Eye (tissue), 1 donor: ENCODE results near the gene EEFSEC.

Experiments used
- DNase-seq: peaks from one replicate; pipeline ENCODE4 v3.0.0-alpha.2; 2015

EEFSEC gene

DNA sequence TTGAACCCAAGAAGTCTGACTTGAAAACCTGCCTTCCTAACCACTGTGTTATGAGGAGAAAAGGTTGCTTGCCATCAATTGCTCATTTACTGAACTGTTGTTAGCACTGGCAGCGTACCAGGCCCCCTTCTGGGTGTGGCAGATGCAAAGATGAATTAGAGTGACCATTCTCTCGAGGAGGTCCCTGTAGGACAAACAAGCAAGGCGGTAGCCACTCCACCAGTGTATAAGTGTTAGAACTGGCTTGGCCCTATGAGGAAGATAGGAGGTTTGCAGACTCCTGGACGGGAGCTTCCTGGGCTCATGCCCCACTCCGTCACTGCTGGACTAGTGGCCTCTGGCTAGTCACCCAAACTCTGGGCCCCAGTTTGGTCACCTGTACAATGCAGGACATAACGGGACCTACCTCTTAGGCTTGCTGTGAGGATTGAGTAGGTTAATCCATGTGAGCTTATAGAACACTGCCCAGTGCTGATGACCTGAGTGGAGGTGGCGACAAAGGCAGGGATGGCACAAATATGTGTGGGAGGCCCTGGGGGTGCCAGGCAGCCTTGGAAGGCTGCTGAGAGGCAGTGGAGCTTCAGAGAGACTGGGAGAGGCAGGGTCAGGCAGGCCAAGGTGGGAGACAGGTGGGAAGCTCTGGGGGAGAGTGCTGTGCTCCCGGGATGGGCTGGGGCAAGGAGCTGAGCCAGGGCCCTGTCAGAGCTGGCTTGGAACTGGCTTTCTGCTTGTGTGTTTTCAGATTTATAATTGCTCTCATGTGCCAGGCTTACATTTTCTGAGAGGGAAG is 167.5 kb downstream of the EEFSEC start:
- DNase-seq = no peak

DNA sequence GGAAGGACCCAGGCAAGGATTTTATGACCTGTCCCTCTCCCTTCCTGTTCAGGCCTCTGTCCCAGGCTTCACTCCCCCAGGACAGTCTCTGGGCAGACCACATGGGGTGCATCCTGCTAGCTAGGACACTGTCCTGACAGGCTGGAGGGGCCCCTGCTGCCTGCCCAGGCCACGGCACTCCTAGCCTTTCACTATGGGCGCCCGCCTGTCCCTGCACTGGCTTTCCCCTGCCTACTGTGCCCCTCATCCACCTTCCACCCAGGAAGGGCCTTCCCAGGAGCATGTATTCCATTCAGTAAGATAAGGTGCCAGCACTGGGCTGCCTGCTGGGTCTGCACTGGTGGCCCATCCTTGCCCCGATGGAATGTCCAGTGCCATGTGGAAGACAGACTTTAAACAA is 168.1 kb downstream of the EEFSEC start:
- no peak for DNase-seq

DNA sequence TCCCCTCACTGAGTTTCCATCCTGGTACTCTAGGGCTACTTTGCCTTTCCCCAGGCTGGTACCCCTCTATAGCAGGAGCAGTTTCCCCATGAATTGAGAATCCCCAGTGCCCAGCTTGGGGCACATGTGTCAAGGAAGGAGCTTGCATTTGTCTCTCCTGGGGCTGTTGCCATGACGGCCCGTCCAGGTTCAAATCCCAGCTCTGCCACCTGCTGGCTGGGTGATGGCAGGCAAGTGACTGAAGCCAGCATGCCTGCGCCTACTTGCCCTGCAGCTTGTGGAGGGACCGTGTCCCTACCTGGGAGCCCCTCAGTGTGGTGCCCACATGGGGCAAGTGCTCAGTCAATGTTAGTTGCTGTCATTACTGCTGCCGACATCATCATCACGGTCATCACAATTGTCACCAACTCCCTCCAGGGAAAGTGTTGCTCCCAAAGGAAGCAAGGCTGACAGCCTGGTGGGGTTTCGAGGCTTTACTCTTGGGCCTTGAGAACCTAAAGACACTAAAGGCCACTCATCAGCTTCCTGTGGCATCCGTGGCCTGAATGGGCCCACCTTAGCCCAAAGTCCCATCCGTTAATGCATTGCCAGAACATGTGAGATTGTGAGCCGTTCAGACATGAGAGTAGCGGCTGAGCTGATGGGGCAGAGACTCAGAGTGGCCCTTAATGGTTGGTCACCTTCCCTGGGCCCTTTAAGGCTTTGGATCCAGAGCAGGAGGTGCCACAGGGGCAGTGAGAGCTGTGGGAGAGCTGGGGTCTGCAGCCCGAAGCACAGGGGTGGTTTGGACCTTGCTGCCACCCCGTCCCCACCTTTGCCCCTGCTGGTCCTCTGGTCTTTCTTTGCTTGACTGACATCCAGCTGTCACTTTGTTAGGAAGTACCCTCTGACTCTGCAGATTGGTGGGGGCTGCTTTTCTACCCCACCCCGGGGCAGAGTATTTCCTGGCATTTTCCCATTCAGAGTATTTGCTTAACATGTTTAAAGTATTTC is 169.0 kb downstream of the EEFSEC start:
- DNase-seq = peak; percentile 44

DNA sequence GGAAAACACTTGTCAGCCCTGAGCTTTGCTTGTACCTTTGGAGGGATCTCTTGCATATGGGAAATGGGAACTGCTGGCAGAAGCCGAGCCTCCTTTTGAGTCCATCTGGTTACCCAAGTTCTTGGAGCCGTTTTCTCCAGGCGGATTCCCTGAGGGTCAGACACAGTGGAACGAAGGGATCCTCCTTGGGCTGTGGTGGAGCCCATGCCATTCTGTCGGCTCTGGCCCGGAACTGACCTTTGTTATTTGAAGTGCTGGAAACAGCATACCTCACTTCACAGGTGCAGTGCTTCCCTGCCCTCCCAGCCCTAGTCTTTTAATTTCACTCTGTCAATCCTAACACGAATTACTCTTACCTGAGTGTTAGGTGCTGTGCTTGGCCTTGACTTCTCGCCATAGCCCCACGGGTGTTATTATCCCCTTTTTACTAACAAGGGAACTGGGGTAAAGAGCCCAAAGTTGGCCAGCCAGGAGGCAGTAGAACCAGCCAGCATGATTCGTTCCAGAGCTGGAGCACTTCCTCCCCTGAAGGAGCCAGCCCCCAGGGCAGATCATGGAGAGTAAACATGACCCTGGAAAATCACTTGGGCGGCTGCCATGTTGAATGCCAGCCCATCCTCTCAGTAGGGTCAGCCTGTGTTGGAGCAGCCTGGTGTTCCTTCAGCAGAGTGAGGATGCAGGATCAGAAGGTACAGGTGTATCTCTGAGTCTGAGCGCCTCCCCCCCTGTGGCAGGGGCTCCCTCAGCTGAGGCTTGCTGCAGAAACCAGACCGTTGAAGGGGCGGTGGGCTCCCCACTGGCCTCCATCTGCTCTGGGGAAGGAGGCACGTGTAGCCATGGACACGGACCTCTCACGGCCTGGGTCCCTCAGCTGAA is 170.2 kb downstream of the EEFSEC start:
- DNase-seq = no peak

DNA sequence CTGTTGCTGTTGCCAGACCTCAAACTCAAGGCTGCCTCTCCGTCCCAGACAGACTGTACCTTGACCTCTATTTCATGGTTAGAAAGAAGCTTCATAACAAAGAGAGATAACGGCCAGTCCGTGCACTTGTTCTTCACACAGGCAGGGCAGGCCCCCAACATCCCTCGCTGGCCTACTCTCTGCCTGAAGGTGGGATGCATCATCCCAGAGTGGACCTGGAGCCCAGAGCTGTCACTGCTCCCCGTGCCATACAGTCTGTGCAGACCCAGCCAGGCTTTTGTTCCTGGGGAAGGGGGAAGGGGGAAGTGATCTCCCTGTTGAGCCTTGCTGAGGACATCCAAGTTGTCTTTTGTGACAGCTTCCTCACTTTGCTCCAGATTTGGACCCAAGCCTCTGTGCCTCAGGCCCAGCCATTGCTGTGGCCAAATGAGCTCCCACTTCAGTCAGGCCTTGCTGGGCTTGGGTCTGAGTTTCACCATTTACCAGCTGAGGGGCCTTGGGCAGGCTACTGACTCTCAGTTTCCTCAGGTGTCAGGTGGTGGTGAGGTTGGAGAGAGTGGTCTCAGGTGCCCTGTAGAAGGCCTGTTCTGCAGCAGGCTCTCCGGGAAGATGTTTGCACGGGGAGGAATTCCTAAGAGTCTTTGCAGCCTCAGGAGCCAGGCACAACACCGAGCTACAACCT is 171.8 kb downstream of the EEFSEC start:
- no peak for DNase-seq

DNA sequence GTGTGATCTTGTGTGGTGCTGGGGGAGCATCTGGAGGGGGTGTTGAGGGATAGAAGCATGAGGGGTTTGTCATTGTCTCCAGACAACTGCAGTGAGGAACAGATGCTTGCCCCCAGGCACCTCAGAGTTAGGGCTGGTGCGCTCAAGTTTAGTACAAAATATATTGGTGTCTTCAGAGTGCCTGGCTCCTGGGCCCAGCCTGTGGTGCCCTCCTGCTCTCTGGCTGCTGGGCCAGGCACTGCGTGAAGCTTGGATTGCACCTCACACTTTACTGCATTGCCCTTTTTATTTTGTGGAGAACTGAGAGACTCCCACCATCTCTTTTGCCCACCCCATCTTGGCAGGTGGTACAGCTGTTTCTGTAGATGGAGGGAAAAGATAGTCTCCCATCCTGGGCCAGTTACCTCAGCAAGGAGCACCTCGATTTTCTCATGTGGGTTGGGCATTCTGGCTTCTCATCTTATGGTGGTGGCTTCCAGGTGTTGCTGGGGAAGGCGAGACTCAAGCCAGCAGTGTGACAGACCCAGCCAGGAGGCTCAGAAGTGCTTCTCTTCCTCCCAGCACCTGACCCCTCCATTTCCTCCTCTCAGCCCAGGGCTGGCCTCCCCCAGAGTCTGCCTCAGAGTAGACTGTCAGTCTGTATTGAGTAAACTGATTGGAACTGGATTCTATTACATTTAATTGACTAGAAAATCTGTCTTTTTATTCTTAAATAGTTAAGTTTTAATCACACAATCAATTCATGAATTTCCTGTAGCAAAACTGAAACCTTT is 173.0 kb downstream of the EEFSEC start:
- no peak for DNase-seq

DNA sequence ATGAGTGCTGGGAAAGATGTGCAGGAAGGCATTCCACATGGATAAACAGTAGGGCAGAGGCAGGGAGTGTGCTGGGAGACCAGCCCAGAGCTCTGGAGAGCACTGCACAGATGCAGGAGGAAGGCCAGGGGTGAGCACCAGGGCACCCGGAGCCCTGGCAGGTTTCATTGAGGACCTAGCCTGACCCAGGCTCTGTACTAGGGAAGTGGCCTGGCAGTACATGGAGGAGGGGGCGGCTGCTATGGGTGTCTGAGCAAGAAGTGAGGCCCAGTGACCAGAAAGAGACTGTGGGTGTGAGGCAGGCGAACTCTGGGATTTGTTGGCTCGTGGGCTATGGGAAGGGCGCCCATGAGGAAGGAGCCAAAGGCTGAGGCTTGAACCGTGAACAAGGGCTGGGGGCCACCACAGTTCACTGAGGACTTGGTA is 174.3 kb downstream of the EEFSEC start:
- no peak for DNase-seq

DNA sequence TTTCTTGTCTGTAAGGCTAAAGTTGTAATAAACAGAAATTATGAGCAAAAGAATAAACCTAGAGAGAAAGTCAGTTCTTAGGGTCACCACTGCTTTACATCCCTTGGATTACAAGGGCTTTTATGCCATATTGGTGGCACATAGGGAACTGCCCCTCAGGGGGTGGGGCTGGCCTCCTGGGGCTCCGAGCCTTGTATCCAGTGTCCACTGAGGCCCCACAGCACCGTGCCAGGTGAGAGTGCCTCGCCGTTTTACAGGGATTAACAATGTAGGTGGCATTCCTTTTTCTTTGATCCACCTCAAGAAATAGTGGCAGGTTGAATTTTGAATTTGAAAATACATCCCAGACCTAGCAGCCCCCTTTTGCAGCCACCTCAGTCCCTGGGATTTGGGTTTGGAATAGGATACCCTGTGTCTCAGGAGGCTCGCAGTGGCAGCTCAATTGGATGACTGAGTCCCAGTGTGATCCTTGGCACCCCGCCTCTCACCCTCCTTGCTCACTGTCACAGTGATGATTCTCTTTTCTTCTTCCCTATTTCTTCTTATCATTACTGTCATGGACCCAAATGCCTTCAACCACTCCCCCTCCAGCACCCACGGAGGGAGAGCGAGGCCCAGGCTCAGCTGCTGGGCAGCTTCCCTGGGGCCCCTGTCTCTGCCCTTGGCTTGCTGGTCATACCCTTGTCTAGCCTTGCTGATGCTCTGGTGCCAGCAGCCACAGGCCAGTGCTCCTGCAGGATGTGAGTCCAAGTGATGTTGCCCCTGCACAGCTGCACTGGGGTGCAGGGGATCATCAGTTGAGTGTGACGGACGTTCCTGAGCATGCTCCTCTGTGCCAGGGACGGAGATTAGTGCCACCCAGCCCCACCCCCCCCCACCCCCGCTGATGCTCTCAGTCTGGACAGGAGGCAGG is 175.5 kb downstream of the EEFSEC start:
- no peak for DNase-seq

DNA sequence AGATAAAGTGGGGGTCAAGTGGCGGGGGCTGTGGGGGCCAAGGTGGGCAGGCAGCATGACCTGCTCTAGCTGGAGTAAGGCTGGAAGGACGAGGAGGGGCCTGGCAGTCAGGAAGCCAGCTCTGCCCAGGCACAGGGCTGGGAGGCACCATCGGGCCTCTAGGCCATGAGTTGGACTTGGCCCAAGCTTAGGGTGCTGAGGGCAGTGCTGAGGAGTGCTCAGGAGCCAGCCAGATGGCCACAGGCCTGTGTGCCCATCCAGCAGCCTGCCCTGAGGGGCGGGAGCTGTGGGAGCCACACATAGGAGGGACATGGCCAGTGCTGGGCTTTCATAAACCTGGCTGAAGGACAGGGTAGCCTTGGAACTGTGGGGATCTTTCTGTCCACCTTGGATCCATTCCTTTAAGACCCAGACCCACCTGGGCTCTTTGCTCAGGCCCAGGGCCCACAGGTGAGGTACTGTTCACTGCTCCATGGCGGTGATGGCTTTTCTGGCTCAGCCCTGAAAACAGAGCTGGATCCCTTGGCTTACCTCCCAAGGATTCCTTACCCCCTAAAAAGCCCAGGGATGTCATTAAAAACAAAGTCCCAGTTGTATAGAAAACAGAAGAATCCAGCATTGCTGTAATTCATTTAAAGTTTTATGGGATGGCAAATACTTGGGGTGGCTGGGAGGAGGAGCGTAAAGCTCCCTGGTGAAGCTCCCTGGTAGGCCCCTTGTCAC is 176.4 kb downstream of the EEFSEC start:
- no peak for DNase-seq

DNA sequence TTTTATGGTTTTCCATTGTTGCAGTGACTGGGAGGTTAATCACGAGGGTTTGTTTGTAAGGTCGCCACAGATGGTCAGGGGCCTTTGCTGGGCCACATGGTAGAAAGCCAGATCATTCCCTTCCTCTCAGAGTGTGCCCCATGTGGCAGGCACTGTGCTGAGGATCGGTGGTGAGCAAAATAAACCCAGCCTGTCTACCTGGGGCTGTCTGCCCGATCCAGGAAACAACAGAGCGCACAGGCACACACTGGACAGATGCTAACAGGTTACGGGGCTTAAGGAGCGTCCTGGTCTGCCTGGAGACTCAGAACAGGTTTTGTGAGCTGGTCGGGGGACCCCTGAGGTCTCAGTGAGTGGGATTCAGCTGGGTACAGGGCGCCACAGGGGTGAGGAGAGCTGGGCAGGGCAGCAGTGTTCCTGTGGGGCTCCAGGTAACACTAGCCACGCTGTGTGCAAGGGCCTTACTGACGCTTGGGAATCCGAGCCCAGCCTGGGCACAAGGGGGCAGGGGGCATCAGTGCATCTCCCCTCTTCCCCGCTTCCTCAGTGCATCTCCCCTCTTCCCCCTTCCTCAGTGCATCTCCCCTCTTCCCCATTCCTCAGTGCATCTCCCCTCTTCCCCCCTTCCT is 177.0 kb downstream of the EEFSEC start:
- no peak for DNase-seq

DNA sequence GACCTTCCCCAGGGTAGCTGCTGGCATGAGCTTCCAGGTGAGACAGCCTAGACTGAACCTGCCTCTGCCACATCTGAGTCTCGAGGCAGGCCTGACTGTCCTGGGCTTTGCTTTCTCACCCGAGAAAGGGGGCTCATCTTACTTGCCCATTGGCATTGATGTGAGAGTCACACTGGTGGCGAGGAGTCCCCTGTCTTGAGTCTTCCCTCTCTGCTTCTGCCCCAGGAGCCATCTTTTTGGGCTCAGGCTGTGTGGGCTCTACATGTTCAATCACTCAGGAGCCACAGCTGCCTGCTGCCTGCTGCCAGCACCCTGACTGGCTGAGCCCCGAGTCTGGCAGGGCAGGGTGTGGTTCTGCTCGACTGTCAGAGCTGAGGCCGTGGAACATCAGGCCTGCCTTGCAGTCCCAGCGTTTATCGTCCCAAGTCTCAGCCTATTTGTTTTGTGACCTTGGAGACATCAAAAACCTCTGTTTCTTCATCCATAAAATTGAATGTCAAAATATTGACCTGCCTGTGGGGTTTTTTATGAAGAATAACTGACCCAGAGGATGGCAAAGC is 180.9 kb downstream of the EEFSEC start:
- DNase-seq = no peak

DNA sequence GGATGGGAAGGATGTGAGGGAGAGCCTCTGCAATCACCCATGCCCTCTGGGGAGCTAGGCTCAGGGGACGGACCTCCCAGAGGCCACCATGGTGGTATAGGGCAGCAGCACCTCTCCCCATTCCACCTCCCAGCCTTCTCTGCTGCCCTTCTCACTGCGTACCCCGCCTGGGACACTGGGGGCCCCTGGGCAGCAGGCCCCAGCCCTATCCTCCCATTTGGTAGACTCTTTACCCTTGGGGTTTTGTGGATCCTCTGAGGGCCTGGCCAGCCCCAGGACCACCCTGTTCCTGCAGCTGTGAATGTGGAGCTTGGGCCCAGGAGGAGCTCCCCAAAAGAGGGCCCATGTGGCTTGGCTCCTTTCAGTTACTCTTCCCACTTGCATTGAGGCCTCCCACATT is 181.5 kb downstream of the EEFSEC start:
- DNase-seq = no peak

DNA sequence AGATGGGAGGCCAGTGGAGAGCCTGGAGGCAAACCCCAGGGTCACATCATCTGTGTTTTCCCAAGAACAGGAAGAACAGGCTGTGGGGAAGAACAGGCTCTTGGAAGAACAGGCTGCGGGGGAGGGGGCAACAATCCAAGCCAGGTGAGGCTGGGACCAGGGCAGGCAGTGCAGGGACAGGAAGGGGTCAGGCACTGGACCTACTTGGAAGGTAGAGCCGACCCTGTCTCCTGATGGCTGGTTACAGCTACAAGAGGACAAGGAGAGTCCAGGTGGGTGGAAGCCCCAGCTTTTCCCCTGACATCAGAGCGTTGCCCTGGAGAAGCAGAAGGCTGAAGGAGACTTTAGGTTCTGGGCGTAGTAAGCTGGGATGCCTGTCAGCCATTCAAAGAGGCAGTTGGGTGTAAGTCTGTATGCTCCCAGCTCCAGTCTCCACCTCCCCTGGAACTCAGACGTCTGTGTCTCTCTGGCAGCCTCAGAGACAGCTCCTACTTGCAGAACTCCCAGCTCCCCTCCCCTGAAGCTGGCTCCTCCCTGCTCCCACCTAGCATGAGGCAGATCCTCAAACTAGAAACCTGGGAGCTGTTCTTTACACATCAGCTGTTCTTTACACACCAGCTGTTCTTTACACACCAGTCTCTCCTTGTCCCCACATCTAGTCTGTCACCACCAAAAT is 182.5 kb downstream of the EEFSEC start:
- DNase-seq = no peak

DNA sequence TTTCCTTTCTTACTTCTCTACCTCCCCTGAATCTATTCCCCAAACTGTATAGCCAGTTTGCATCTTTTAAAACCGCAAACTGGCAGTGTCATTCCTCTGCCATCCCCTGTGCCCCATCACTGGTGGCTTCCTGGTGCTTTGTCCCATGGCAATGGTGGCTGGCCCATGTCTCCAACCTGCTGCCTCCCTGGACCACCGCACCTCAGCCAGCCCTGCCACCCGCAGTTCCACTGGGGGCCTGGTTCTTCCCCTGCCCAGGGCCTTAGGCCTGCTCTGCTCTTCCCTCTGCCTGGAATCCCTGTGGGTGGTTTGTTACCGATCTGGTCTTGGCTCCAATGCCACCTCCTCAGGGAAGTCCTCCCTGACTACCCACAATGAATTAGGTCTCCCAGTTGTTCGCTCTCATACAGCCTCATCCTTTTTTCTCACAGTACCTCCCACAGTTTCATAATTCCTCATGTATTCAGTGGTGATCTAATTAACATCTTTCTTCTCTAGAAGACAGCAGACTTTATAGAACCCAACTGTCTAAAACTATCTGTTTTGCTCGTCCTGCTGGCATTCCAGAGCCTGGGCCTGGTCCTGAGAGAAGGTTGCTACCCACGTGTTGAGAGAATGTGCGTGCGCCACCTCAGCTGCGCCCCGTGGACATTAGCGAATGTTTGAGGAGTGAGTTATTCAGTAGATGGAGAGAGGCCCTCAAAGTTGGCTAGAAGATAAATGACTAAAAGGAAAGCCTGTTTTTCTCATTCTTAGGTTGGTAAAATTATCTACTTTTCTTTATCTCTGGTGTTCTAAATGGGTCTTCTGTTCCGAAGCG is 183.3 kb downstream of the EEFSEC start:
- DNase-seq = no peak

DNA sequence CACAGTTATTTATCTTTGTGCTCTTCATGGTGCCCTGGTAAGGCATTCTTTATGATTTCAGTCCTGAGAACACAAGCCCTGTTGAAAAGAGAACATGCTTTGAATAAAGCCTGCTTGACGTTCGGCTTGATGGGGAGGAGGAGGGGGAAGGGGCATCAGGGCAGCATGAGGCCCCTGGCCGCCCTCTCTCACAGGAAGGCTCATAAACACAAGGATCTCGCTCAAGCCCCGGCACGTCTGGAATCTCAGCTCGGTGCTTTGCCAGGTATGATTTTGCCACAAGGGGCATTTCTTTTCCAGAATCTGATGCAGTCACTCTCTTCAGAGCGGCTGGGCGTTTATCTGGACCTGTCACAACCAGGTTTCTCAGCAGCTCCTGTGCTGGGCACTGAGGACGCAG is 184.0 kb downstream of the EEFSEC start:
- peak; percentile 58 for DNase-seq

DNA sequence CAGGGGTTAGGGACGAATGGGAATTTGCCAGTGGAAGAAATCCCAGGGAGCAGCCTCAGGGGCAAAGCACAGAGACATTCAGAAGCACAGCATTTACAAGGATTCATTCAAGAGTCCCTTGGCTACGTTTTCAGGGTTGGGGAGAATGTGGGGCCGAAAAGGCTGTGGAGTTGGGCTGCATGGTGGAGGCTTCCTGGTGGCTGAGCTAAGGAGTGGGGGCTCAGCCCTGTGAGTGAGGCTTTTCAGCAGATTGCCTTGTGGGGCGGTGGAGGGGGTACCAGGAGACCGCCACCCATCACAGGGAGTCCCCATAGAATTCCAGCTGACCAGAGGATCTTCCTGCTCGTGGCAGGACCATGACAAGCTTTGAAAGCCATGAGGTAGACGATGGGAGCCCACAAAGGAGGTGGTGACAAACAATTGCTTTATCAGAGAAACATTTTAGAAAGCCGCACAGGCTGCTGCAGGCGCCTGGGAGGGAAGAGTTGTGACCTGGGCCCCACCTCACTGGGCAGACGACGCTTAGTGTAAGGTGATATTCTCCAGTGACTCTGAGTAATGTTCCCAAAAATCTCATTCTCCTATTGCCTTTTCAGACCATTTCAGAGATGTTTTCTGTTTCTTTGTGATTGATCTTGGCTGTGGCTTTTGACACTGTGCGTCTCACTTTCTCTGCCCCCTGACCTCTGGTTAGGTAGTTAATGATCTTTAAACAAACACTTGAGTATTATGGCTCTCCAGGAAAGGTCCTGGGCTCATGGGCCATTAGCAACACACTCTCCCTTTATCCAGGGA is 185.5 kb downstream of the EEFSEC start:
- no peak for DNase-seq
